Measurements from ENCODE around the gene OSBP. TPM values are rescaled to one million over a fixed set of nuclear protein-coding genes. Genes with fewer than 3 reads are reported as not detected.

Gene OSBP
- total RNA-seq, 1 donor = 23.7 TPM

- DNase-seq (ENCODE audit: low read depth in 2 of 3, low spot score in 2 of 3) = no peak
Observed at GRCh38 chr11:59610289-59610688, 5.3 kb downstream of the OSBP start.

GRCh38 chr11:59607703-59608454 lies 7.7 kb downstream of the OSBP start:
- DNase-seq (ENCODE audit: low read depth in 2 of 3, low spot score in 2 of 3) = no peak

GRCh38 chr11:59602432-59602831 lies 13.1 kb downstream of the OSBP start:
- no peak for DNase-seq (ENCODE audit: low read depth in 2 of 3, low spot score in 2 of 3)

- DNase-seq (ENCODE audit: low read depth in 2 of 3, low spot score in 2 of 3) = no peak
Observed at GRCh38 chr11:59601788-59602187, 13.8 kb downstream of the OSBP start.

DNA sequence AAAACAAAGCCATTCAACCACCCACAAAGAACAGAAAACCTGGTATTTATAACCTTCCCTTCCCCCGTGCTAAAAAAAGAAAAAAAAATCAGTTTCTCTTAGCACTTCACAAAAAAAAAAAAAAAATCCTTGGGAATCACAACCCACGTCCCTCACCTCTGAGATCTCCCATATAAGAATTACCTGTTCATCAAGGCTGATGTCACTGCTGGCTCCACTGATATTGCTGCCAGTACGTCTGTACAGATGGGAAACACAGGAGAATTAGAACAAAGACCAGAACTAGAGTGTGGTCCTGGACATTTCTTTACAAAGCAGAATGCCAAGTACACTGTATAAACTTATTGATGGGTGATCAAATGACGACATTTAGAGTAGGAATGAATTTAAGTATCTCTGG lies 14.9 kb downstream of the OSBP start:
- no peak for DNase-seq (ENCODE audit: low read depth in 2 of 3, low spot score in 2 of 3)

- DNase-seq (ENCODE audit: low read depth in 2 of 3, low spot score in 2 of 3) = no peak
Observed at GRCh38 chr11:59600234-59600633, 15.3 kb downstream of the OSBP start.

- DNase-seq (ENCODE audit: low read depth in 2 of 3, low spot score in 2 of 3) = no peak
Observed at GRCh38 chr11:59598961-59599360, 16.6 kb downstream of the OSBP start.

GRCh38 chr11:59584294-59584693 lies 31.3 kb downstream of the OSBP start:
- DNase-seq (ENCODE audit: low read depth in 2 of 3, low spot score in 2 of 3) = peak in 1 of 3 donors; percentile 8

GRCh38 chr11:59582006-59582405 lies 33.6 kb downstream of the OSBP start:
- no peak for DNase-seq (ENCODE audit: low read depth in 2 of 3, low spot score in 2 of 3)

DNA sequence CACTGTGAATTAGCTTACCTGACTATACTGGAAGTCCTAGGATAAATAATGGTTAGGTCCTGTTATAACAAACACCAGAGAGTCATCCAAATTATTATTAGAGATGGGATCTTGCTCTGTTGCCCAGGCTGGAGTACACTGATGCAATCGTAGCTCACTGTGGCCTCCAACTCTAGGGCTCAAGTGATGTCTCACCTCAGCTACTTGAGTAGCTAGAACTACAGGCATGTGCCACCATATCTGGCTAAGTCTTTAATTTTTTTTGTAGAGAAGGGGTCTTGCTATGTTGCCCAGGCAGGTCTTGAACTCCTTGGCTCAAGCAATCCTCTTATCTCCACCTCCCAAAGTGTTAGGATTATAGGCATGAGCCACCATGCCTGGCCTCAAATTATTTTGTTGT lies 37.2 kb downstream of the OSBP start:
- DNase-seq (ENCODE audit: low read depth in 2 of 3, low spot score in 2 of 3) = no peak

GRCh38 chr11:59575505-59575904 lies 40.1 kb downstream of the OSBP start:
- no peak for DNase-seq (ENCODE audit: low read depth in 2 of 3, low spot score in 2 of 3)

GRCh38 chr11:59574932-59575502 lies 40.6 kb downstream of the OSBP start:
- no peak for DNase-seq (ENCODE audit: low read depth in 2 of 3, low spot score in 2 of 3)

DNA sequence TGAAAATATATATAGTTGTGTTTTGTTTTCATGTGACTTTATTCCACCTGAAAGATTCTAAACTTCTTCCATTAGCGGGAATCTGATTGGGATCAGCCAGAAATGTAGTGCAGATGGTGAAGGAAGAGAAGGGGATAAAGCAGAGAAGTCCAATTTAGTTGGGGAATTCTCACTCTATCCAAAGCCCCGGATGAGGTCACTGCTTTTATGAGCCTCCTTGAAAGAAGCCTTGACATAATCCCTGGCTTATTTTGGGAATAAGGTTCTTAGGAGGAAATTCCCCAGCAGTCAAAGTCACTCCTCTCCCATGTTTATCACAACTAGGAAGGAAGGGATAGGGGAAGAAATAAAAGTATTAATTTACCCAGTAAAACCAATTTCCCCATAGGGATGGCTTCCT lies 41.1 kb downstream of the OSBP start:
- DNase-seq (ENCODE audit: low read depth in 2 of 3, low spot score in 2 of 3) = no peak

- DNase-seq (ENCODE audit: low read depth in 2 of 3, low spot score in 2 of 3) = no peak
Observed at GRCh38 chr11:59573216-59573615, 42.4 kb downstream of the OSBP start.

- no peak for DNase-seq (ENCODE audit: low read depth in 2 of 3, low spot score in 2 of 3)
Observed at GRCh38 chr11:59572091-59572490, 43.5 kb downstream of the OSBP start.

DNA sequence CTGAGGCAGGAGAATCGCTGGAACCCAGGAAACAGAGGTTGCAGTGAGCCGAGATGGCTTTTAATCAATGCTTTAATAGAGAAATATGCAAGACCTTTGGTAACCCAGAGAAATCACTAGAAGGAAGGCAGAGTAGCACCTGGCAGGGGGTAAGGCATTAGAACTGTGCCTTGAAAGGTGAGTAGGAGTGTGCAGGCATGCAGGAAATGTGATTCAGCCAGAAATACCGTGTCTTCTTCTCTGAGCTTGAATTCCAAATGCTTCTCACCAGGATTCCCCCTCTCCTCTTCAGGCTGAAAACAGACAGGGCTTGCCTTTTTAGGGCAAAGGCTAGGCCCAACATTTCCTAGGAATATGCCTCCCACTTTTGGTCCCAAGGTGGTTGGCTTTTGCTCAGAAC lies 53.3 kb downstream of the OSBP start:
- no peak for DNase-seq (ENCODE audit: low read depth in 2 of 3, low spot score in 2 of 3)

DNA sequence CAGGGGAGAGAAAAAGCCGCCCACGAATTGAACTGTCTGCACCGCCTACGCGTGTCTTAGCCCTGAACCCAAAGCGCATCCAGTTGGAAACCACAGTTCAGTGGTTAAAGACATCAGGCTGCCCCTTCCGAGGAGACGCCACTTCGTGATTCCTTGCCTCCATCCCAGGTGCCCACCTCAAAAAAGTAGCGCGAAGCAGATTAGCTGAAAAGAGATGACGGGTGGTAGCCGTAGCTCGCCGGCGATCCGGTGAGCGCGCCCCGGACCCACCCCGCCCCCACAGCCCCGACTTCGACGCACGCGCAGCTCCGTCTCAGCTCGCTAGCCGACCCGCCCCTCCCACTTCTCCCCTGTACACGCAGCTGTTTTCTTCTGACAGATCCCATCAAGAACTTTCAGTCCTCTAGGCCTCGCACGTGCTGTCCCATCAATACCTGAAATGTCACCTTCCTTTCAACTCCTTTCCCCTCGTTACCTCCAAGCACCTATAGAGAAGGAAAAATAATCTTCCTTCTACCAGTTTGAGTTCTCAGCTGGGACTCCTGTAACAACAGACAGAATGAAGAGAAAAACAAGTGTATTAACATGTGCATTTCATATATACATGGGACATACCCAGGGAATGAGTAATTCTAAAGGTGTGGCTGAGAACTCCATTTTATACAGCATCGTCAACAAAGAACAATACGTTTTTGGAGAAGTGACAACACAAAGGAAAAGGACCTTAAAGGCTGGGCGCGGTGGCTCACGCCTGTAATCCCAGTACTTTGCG lies 54.7 kb downstream of the OSBP start:
- peak; percentile 63 to 84 (median 82) for DNase-seq (ENCODE audit: low read depth in 2 of 3, low spot score in 2 of 3)

DNA sequence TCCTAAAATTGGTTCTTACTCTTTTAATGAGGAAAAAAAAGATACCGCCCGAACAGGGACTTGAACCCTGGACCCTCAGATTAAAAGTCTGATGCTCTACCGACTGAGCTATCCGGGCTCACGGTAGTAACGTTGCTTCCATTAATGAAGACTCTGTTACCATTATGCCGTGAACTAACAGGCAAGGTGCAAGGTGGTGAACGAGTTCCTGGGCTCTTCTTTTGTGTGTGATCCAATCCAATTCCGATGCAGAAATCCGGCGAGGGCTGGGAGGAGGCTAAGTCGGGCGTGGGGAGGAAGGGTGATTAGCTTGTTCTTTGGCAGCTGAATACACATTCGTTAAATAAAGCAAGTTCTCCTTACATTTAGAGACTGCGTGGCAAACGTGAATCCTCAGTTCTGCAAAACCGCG lies 55.3 kb downstream of the OSBP start:
- peak; percentile 72 to 91 (median 78) for DNase-seq (ENCODE audit: low read depth in 2 of 3, low spot score in 2 of 3)

- no peak for DNase-seq (ENCODE audit: low read depth in 2 of 3, low spot score in 2 of 3)
Observed at GRCh38 chr11:59559886-59560285, 55.7 kb downstream of the OSBP start.

GRCh38 chr11:59558270-59558643 lies 57.3 kb downstream of the OSBP start:
- DNase-seq (ENCODE audit: low read depth in 2 of 3, low spot score in 2 of 3) = no peak

DNA sequence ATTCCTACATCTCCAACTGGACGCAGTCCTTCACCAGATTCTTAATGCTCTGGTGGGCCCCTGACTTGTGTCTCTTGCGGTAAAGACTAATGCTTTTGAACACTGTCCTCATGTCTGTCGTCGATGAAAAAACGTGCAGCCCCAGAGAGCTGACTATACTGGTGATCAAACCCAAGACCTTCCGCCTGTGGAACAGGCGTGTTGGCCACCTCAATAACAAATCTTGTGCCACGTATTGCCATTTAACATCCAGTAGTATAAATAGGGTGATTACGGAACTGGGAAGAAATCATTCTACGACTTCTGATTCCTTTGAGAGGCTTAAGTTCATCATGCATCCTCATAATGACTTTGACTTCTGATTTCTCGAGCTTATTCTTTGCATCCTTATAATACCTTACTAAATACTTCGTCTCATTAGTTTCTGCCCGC lies 58.6 kb downstream of the OSBP start:
- peak in 1 of 3 donors; percentile 36 for DNase-seq (ENCODE audit: low read depth in 2 of 3, low spot score in 2 of 3)

Measured in hematopoietic multipotent progenitor cell (in vitro differentiated cells).